ENCODE data around the gene IL22. TPM values are rescaled to one million over a fixed set of nuclear protein-coding genes. Genes with fewer than 3 reads are reported as not detected.

The IL22 gene, protein sequence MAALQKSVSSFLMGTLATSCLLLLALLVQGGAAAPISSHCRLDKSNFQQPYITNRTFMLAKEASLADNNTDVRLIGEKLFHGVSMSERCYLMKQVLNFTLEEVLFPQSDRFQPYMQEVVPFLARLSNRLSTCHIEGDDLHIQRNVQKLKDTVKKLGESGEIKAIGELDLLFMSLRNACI
- total RNA-seq: 4.0 and 4.1 TPM in 2 replicates

DNA sequence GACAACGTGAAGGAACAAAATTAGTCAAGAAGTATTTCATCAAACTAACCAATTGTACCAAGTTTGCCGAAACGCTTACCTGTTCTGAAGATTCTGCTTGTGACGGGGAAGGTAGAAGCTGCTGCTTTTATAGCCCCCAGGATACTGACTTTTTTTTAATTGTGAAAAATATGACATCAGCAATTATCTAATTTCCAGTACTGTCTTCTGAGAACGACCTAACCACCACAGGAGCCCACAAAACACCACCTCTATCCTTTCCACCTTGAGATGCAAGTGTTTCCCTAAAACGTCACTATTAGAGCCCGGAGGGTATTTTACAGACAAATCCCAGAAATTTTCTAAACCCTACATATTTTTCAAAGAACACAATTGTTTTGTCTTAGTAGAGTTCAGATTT, at the start of gene IL22:
Gene IL22, minus strand, starts transcription at position 101 of the 400 bp plus-strand sequence. CDS start 156 bp downstream, outside the sequence.
- intact Hi-C loops (cut with micrococcal nuclease): no loop called here

DNA sequence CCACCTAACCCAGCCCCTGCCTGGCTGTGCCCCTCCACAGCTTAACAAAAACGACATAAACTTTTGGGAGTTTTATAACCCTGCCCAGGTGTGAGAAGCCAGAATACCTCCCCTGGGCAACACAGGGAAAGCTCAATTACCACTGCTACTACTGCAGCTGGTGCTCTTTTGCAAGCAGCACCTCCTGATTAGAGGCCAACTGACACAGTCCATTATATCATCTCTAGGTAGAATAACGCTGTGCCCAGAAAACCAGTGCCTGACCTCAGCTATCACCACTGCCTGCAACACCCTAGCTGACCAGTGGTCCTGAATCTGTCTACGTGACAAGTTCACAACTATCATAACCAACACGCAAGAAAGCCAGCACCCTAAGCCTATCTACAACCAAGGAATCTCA, 44.5 kb upstream of the IL22 start:
- intact Hi-C loops (cut with micrococcal nuclease): no loop called here

DNA sequence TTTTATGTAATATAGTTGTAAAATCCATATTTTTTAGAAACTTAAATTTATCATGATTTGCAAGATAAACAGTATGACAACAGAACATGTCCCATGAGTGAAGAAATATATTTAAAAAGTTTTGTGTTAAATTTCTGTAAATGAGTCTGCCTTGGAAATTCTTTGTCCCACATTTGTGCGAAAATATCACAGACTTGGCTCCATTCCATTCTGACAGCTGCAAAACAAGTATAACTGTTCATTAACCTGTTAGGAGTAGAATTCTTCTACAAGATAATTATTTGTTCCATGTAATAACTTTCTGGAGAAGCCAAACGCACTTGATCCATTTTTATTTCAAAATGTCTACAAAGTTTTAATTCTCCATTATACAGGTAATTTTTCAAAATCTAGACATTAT, 40.8 kb upstream of the IL22 start:
- intact Hi-C loops (cut with micrococcal nuclease): loop anchor here (5.0 kb wide), 1 partner anchor 203 kb away; no protein-coding TSS in a partner anchor

DNA sequence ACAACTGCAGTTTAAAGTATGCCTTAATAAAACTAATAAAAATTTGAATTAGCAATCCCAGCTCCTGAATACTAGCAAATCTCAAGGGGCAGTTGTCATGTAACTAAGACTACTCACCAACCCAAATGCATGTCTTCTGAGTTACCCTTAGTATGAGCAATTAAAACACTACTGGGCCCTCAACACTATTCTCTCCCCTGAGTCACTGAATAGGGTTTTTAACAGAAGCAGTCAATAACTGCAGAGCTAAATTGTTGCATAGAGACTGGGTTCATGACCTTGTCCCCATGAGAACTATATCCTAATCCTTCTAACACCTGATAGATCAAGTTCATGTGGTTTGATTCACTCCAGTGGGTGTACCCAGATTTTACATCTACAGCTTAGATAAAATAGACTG, 39.9 kb upstream of the IL22 start:
- intact Hi-C loops (cut with micrococcal nuclease): loop anchor here (5.0 kb wide), 1 partner anchor 204 kb away; no protein-coding TSS in a partner anchor

DNA sequence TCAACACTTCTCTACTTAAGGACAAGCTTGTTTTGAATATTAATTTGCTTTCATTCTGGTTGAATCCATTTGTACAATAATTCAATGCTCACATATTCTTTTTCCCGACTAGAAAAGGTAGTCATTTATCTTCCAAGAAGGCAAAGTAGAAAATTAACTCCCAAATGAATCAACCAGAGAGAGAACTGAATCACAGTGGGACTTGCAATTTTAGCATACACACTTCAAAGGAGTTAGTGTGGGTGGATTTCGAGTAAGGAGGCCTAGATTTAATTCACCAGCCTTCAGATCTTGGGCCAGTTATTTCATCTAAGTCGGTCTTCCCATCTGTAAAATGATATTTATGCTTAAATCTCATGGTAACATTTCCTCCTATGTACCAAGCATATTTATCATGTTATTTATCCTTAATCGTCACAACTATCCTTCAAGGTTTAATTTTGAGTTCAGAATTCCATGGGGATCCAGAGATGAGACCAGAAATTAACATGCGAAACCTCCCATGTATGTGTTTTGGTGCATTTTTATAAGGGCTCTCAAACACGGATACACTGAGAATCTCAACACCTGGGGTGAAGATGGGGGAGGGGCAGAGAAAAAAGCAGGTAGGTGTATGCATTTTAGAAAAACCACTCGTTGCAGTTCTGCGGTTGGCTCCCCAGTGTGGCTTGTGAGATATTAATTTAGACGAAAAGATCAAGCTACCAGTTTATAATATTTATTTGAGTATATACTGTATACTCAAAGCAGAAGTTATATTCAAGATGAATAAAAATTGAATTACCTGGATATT, 38.9 kb upstream of the IL22 start:
- intact Hi-C loops (cut with micrococcal nuclease): loop anchor here (5.0 kb wide), 1 partner anchor 205 kb away; no protein-coding TSS in a partner anchor

DNA sequence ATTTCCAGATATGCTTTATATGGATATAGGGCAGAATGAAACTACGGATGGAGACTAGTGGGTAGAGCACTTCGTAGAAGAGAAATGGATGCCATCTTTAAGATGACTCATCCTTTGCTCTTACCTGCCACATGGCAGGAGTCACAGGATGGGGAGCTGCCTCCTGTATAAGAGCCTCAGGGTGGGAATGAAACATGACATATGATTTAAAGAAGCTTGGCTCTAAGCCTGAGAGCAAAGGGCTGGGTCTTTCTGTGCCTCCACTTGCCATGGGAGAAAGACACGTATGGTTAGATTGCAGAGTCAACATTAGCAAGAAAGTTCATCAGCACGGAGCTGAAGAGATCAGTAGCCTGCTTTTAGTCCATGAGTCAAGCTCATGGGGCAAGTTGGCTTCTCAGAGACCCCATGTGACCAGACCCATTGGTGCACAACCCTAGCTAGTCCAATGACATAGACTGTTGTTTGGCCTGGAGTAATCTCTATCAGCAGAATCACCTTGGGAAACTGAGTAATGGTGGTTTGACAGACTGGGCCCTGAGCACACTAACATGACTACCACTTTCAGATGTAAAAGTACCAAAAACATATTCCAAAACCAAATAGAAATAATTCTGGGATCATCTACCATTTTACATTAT, 38.1 kb upstream of the IL22 start:
- intact Hi-C loops (cut with micrococcal nuclease): loop anchor here (2.0 to 5.0 kb wide), 2 partner anchors 15 to 206 kb away; no protein-coding TSS in a partner anchor

DNA sequence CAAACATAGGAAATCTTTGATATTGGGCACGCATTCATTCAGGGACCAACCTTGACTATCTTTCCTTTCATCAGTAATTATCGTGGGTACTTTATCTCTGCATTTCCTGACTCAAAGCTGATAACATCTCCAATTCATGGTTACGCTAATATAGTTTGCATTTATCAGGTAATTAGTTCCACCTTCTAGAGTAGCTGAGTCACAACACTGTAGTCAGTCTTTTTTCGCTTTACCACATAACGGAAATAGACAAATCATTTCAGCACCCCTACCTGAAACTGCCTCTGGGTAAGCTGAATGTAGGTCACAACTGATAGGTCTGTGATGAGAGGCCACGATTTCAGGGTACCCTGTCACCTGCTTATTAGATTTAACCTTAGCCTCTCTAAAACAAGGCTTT, 36.7 kb upstream of the IL22 start:
- intact Hi-C loops (cut with micrococcal nuclease): loop anchor here (1.0 to 5.0 kb wide), 9 partner anchors 13 to 207 kb away; partner anchors contain the start of gene MDM1

DNA sequence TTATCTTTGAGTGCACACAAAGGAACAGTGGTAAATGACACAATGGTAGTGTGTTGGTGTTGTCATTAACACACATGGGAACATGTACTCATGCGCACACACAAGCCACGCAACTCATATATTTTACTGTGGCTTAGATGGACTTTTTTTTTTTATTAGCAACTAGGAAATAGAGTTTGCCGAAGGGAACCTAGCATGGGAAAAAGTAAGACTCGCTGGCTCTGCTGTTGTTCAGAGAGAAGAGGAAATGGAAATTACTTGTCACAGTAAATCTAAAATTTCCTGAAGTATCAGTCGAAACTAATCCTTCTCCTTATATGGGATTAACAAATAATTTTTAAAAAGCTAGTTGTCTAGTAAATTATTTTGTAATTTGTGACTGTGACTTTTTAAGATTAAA, 33.7 kb upstream of the IL22 start:
- intact Hi-C loops (cut with micrococcal nuclease): no loop called here

DNA sequence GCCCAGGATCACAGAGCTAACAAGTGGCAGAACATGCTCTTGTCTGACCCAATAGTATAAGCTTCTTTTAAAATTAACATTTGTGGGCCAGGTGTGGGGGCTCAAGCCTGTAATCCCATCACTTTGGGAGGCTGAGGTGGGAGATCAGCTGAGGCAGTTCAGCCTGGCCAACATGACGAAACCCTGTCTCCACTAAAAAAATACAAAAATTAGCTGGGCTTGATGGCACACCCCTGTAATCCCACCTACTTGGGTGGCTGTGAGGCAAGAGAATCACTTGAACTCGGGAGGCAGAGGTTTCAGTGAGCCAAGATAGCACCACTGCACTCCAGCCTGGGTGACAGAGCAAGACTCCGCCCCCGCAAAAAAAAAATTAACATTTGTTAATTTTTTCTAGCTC, 33.0 kb upstream of the IL22 start:
- intact Hi-C loops (cut with micrococcal nuclease): no loop called here

DNA sequence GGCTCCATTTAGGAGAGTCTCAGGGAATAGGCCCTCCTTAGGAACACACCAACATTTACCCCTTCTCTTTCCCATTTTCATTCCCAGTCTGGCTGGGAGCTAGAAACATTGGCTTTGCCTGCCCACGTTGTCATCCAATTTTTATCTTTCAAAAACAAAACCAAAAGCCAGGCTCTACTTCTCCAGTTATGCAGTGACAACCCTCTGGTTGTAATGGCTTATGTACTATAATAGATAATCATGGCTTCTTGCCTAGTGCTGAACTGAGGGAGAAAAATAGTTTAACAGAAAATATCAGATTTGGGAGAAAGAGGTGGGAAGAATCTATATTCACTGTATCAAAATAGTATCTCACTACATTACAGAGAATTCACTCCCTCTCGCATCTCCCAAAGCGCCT, 32.1 kb upstream of the IL22 start:
- intact Hi-C loops (cut with micrococcal nuclease): no loop called here

DNA sequence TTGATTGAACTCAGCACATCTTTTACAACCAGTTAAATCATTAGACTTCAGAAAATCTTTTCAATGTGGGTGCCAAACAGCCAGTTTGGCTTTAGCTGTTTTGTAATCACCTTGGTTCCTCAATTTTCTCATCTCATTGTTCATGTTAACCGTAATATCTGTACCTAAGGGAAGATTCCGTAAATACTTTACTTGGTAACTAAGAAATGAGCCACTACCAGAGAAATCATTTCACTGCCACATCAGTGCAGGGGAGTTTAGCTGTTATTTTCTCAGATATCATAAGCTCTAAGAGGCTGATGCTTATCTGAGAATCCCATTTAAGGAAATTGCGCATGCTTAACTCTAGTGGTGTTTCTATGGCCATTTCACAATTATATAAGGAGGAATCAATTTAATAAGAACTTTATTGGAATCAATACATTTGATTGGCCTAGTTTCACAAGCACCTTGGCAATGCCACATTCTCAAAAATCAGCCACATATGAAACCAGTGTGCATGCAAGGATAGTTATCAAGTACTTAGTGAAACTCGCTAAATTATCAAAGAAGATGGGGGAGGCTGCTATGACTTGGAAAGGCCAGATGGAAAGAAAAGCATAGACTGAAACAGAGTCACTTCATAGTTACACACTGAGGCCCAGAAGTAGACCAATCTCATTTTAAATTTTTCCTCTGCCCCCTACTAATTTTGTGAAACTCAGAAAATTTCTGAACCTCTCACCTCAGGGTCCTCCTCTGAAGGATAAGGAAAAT, 28.1 kb upstream of the IL22 start:
- intact Hi-C loops (cut with micrococcal nuclease): no loop called here

DNA sequence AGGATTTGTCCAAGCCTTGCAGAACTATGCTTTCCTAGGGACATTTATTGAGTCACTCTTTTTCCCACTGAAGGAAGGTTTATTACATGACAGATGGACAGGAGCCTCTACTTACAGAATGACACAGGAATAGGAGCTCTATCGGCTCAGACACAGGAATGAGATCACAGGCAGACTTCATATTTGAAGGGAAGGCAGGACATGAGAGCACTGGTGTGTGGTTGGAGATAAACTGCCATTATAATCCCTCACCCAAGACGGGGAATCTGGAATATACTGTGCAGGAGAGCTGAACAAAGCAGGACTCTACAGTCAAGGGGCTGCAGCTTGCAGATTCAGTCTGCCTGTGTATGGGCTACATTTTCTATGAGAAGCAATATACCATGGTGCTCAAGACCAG, 26.8 kb upstream of the IL22 start:
- intact Hi-C loops (cut with micrococcal nuclease): no loop called here

DNA sequence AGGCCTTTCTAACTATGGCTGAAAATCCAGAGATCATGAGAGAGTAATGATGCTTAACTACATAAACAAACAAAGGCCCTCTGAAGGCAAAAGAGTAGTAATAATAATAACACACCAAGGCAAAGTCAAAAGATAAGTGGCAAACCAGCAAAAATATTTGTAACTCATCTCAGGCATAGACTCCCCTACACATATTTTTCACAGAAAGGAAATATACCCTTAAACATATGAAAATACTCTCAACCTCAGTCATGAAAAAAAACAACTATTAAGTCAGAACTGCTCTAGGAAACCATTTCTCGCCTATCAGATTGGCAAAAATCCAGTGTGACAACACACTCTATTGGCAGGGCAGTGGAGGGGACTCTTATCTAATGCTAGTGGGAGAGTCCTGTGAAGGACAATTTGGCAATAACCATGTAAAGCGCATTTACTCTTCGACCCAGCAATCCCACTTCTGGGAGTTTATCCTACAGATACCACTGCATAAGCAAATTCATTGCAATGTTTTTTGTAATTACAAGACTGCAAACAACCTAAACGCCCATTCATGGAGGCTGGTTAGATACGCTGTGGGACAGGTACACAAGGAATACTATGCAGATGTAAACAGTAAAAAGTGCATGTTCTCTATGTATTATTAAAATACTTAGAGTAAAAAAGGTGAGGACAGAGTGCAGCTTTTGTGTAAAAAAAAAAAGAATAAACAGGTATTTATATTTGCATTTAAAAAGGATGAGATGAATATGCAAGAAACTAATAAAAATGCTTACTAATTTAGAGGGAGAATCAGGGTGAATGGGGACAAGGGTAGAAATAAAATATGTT, 26.0 kb upstream of the IL22 start:
- intact Hi-C loops (cut with micrococcal nuclease): loop anchor here (5.0 to 10.0 kb wide), 3 partner anchors 102 to 585 kb away; no protein-coding TSS in a partner anchor

DNA sequence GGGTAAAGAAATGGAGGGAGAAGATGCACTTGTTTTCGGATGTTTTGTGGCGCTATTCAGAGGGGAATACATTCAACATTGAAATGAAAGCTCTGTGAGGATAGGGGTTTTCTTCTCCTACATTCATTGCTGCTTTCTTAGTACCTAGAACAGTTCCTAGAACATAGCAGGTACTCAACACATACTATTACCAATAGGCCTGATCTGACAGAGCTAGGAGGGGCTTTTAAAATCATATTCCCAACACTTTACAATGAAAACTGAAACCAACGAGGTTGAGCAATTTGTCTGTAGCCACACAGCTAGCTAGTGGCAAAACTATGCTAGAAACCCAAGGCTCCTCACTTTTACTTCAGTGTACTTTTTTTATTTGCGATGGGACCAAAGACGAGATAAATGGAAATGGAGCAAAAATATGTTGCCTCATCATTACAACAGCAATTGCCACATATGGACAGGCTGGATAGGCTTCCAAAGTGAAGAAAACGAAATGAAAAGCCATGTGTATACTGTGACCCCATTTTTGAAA, 23.1 kb upstream of the IL22 start:
- intact Hi-C loops (cut with micrococcal nuclease): loop anchor here (1.0 to 10.0 kb wide), 5 partner anchors 8 to 582 kb away; no protein-coding TSS in a partner anchor

DNA sequence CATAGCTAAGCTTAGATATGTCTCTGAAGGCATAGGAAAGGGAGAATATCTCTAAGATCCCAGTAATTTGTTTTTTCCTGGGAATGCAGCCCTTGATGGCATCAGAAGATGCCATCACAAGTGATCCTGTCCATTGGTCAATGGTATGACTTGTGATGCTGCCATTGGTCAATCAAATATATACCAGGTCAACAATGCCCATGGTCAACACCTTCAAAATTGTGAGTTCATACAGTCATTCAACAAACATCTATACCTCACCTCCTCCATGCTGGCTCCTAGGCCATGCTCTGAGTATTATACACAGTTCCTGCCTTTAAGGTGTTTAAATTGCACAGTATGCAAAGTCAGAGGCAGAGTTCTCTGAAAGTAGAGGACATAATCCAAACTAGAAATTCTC, 19.3 kb upstream of the IL22 start:
- intact Hi-C loops (cut with micrococcal nuclease): loop anchor here (10.0 kb wide), 1 partner anchor 578 kb away; no protein-coding TSS in a partner anchor

DNA sequence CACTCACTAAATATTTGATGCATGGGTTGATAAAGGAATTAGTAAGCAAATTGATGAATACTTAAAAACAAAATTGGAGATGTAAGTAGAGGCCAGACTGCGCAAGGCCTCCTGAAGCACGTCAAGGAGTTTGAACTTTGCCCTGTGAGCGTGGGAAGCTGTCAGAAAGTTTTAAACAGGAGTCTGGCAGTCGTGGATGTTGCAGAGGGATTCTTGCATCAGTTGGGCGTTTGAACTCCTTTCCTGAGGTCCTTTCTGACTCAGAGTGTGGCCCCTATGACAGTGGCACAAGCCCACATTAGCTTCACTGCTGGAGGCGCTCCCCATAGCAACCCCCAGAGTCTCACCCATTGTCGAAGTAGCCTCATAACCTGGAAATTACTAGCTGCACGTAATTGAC, 17.9 kb upstream of the IL22 start:
- intact Hi-C loops (cut with micrococcal nuclease): loop anchor here (10.0 kb wide), 1 partner anchor 577 kb away; no protein-coding TSS in a partner anchor

DNA sequence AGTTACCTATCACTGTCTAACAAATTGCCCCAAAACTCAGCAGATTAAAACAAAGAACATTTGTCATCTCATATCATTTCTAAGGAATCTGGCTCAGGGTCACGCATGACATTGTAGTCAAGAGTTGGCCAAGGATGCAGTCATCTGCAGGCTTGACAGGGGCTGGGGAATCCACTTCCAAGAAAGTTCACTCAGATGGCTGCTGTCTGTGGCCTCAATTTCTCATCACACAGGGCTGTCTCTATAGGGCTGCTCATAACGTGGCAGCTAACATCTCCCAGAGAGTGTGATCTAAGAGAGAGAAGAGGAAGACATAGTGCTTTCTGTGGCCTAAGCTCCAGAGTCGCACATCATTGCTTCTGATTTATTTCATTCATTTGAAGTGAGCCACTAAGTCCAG, 17.0 kb upstream of the IL22 start:
- intact Hi-C loops (cut with micrococcal nuclease): loop anchor here (10.0 kb wide), 1 partner anchor 576 kb away; no protein-coding TSS in a partner anchor

DNA sequence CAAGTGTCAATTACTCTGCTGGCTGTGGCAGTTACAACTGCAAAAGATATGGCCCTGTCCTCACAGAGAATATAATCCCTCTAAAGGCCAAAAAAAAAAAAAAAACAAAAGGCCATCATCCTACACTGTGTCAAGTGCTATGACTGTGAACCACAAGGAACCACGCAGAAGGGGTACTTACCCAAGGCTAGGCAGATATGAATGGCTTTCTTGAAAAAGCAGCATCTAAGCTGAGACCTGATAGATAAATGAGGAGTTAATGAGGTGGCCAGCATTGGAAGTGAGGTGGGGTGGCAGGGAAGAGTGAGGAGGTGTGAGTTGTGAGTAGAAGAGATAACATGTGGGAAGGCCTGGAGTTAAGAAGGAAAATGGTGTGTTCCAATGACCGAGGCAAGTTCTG, 16.4 kb upstream of the IL22 start:
- intact Hi-C loops (cut with micrococcal nuclease): loop anchor here (2.0 to 10.0 kb wide), 2 partner anchors 47 to 575 kb away; no protein-coding TSS in a partner anchor

DNA sequence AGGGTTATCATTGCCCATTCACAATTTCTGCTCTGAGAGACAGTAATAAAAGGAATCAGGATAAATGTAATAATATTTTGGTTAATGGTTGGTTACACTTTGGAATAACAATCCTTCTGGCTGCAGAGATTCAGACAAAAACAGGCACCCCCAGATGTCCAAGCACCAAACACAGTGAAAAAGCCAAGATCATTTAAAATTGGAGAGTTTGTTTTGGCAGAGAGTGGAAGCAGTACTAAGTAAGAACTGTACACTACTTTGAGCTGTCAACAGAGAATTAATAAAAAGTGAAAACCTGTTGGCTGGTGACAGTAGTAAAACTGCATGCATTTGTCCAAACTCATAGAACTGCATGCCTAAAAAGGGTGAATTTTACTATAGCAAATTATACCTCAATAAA, 15.6 kb upstream of the IL22 start:
- intact Hi-C loops (cut with micrococcal nuclease): loop anchor here (1.0 to 2.0 kb wide), 4 partner anchors 7 to 48 kb away; no protein-coding TSS in a partner anchor
